Measurements from ENCODE around the gene FXN. TPM values are rescaled to one million over a fixed set of nuclear protein-coding genes. Genes with fewer than 3 reads are reported as not detected.

Gene FXN
- total RNA-seq, 4 donors from 2014 or later = 2.4 to 7.3 (median 5.2) TPM

Small RNAs within 50 kb of the gene (small RNA-seq; reads per million reads assigned to genes)
- gene AL162730.1 = not detected

Other genes with a start within 250 kb of the FXN start
- gene PRKACG, start 21.6 kb upstream of the FXN start, total RNA-seq = not detected
- gene TJP2, start 138.5 kb downstream of the FXN start, total RNA-seq = 100 to 1,000 TPM; 123 to 207 (median 182) TPM